DND-41 (cell line): ENCODE results near the gene CDK19.
"Not testable (repeated sequence)": the region's sequence is repeated elsewhere in the genome, so short reads cannot be mapped to it uniquely, and the experiment has no call there.

Source experiments
- ATAC-seq: fragments of 200-7000 bp; cut with Tn5 transposase; 3 replicates; pipeline ENCODE4 v1.9.1; 2021; ENCODE audit warnings: low read depth; ENCODE audit not compliant: insufficient read depth
- DNase-seq: peaks from one replicate; pipeline ENCODE4 v3.0.0-alpha.2; 2020
- H2AFZ ChIP-seq: 2 replicates; pipeline ENCODE4 v1.6.0; 2012; ENCODE audit warnings: low read depth, low read length
- H3K27ac ChIP-seq: 2 replicates; pipeline ENCODE4 v1.5.1; 2012; ENCODE audit warnings: low read length, inconsistent platforms
- H3K27me3 ChIP-seq: fragments of 200-600 bp; sonication (generic); 2 replicates; pipeline ENCODE4 v1.6.0; 2012; ENCODE audit warnings: low read length, mild to moderate bottlenecking, inconsistent platforms; ENCODE audit not compliant: insufficient read depth, poor library complexity
- H3K36me3 ChIP-seq: 2 replicates; pipeline ENCODE4 v1.5.1; 2012; ENCODE audit warnings: low read length, inconsistent platforms; ENCODE audit not compliant: insufficient read depth
- H3K4me1 ChIP-seq: 2 replicates; pipeline ENCODE4 v1.5.1; 2012; ENCODE audit warnings: mild to moderate bottlenecking, low read length; ENCODE audit not compliant: insufficient read depth
- H3K4me2 ChIP-seq: 2 replicates; pipeline ENCODE4 v1.6.0; 2012; ENCODE audit warnings: mild to moderate bottlenecking, moderate library complexity, low read length, inconsistent platforms; ENCODE audit not compliant: insufficient read depth
- H3K4me3 ChIP-seq, 2 experiments: fragments of 200-600 bp in 1 of 2; shearing (Covaris generic) in 1 of 2; 2 replicates each; pipeline ENCODE4 v1.5.1; 2012 to 2016; ENCODE audit warnings: inconsistent platforms in 2 of 2, low read length in 2 of 2, mild to moderate bottlenecking in 2 of 2, low read depth in 1 of 2, moderate library complexity in 1 of 2
- H3K79me2 ChIP-seq: 2 replicates; pipeline ENCODE4 v1.6.0; 2012; ENCODE audit warnings: low read length, inconsistent platforms; ENCODE audit not compliant: insufficient read depth
- H3K9ac ChIP-seq: 2 replicates; pipeline ENCODE4 v1.6.0; 2012; ENCODE audit warnings: low read depth, mild to moderate bottlenecking, inconsistent platforms, low read length, moderate library complexity
- H3K9me3 ChIP-seq: 2 replicates; pipeline ENCODE4 v1.5.1; 2012; ENCODE audit warnings: low read length, moderate library complexity, mild to moderate bottlenecking, inconsistent platforms; ENCODE audit not compliant: insufficient read depth, severe bottlenecking
- H4K20me1 ChIP-seq: 2 replicates; pipeline ENCODE4 v1.6.0; 2012; ENCODE audit warnings: low read length; ENCODE audit not compliant: insufficient read depth
- CTCF ChIP-seq: IDR thresholded peaks from 2 replicates; pipeline ENCODE4 v1.5.1; 2012; ENCODE audit warnings: borderline replicate concordance, low read length, moderate library complexity, mild to moderate bottlenecking; ENCODE audit not compliant: poor library complexity, severe bottlenecking; ENCODE audit errors: extremely low read depth
- EZH2 ChIP-seq: IDR thresholded peaks from 3 replicates; pipeline ENCODE4 v1.6.1; 2012; ENCODE audit warnings: borderline replicate concordance, low read depth, mild to moderate bottlenecking, moderate library complexity, low read length, inconsistent platforms; ENCODE audit not compliant: severe bottlenecking

Gene CDK19

GRCh38 chr6:110853754-110854477 is 38.6 kb upstream of the CDK19 start:
- Histone ChIP-seq H3K9ac (no peak overlapping the region), H3K79me2 (no peaks in the 10 kb centered on the region), H3K4me1 (no peaks in the 10 kb centered on the region), H3K27me3 (no peaks in the 10 kb centered on the region), H4K20me1 (no peaks in the 10 kb centered on the region), H3K9me3 (no peaks in the 10 kb centered on the region), H3K27ac (no peak overlapping the region), H3K36me3 (no peaks in the 10 kb centered on the region), H2AFZ (no peak overlapping the region), H3K4me3 (no peak overlapping the region), H3K4me2 (no peak overlapping the region)
- TF ChIP-seq EZH2 (no peak), CTCF (no peak)
- DNase-seq, result no peak
- no peak for ATAC-seq

- TF ChIP-seq EZH2 (no peak), CTCF (no peak)
- no peaks in the 10 kb centered on the region for H4K20me1 ChIP-seq
These were observed 37.5 kb upstream of the CDK19 start for GRCh38 chr6:110852773-110853172.

GRCh38 chr6:110849781-110850180 is 34.5 kb upstream of the CDK19 start:
- ATAC-seq (no peak), DNase-seq (no peak)
- H3K4me2 ChIP-seq, result no peak overlapping the region
- H3K27ac ChIP-seq, result no peak overlapping the region
- H3K4me3 ChIP-seq, result no peak overlapping the region
- no peaks in the 10 kb centered on the region for H3K9me3 ChIP-seq
- no peaks in the 10 kb centered on the region for H3K36me3 ChIP-seq
- H3K27me3 ChIP-seq, result no peaks in the 10 kb centered on the region
- no peak overlapping the region for H3K9ac ChIP-seq
- no peak overlapping the region for H2AFZ ChIP-seq
- no peaks in the 10 kb centered on the region for H3K79me2 ChIP-seq
- H3K4me1 ChIP-seq, result no peaks in the 10 kb centered on the region
- TF ChIP-seq CTCF (no peak), EZH2 (no peak)
- no peaks in the 10 kb centered on the region for H4K20me1 ChIP-seq

More at GRCh38 chr6:110852773-110853172, 37.5 kb upstream of the CDK19 start:
- H3K4me1 ChIP-seq, result no peaks in the 10 kb centered on the region
- H3K79me2 ChIP-seq, result no peaks in the 10 kb centered on the region
- H2AFZ ChIP-seq, result no peak overlapping the region
- H3K27ac ChIP-seq, result no peak overlapping the region
- no peaks in the 10 kb centered on the region for H3K36me3 ChIP-seq
- no peak overlapping the region for H3K4me3 ChIP-seq
- H3K9me3 ChIP-seq, result no peaks in the 10 kb centered on the region
- ATAC-seq, result no peak
- no peak overlapping the region for H3K4me2 ChIP-seq
- no peak overlapping the region for H3K9ac ChIP-seq
- DNase-seq, result no peak
- no peaks in the 10 kb centered on the region for H3K27me3 ChIP-seq

- Histone ChIP-seq H3K79me2 (no peaks in the 10 kb centered on the region), H3K9me3 (no peaks in the 10 kb centered on the region), H3K27me3 (no peaks in the 10 kb centered on the region), H3K36me3 (no peaks in the 10 kb centered on the region), H2AFZ (no peak overlapping the region), H4K20me1 (no peaks in the 10 kb centered on the region), H3K4me2 (no peak overlapping the region), H3K4me1 (no peaks in the 10 kb centered on the region), H3K27ac (no peak overlapping the region), H3K4me3 (no peak overlapping the region), H3K9ac (no peak overlapping the region)
- no peak for DNase-seq
- no peak for TF ChIP-seq EZH2
- TF ChIP-seq CTCF, result no peak
- no peak for ATAC-seq
These were observed 26.0 kb upstream of the CDK19 start for GRCh38 chr6:110841266-110841665.

- H2AFZ ChIP-seq, H3K79me2 ChIP-seq, H3K4me1 ChIP-seq, H3K4me3 ChIP-seq, H3K36me3 ChIP-seq, ATAC-seq, DNase-seq, H3K27ac ChIP-seq, H3K9ac ChIP-seq, H3K4me2 ChIP-seq, H4K20me1 ChIP-seq, H3K9me3 ChIP-seq, H3K27me3 ChIP-seq: not testable (repeated sequence)
These were observed 20.5 kb upstream of the CDK19 start for GRCh38 chr6:110835751-110836150.
